ENCODE results near the gene KRTAP1-4.
"Not testable (repeated sequence)": the region's sequence is repeated elsewhere in the genome, so short reads cannot be mapped to it uniquely, and the experiment has no call there.

Gene KRTAP1-4

GRCh38 chr17:41009301-41009760 is 20.7 kb downstream of the KRTAP1-4 start:
- peaks cover 4% of the 10 kb centered on the region for H3K4me1 ChIP-seq (ENCODE audit: insufficient read depth, insufficient read length)
- H3K9ac ChIP-seq (ENCODE audit: insufficient read length, low read depth), result no peak overlapping the region
- no peaks in the 10 kb centered on the region for H3K36me3 ChIP-seq (ENCODE audit: insufficient read depth, insufficient read length, low read length)
- H3K4me3 ChIP-seq (ENCODE audit: insufficient read length, low read depth), result no peak overlapping the region
- H3K9me3 ChIP-seq (ENCODE audit: insufficient read depth, low read length), result no peaks in the 10 kb centered on the region
- peak; percentile 18 for DNase-seq (ENCODE audit: low read depth, low spot score)
- H3K27me3 ChIP-seq (ENCODE audit: insufficient read depth, insufficient read length), result no peaks in the 10 kb centered on the region
- TF ChIP-seq SUZ12 (IDR thresholded peaks at IDR 0.05; ENCODE audit: extremely low read depth, insufficient read depth, insufficient read length) (no peak), YY1 (IDR thresholded peaks at IDR 0.05; ENCODE audit: insufficient read depth, insufficient read length) (no peak), ZNF274 (IDR thresholded peaks at IDR 0.05; ENCODE audit: low read depth, low read length) (no peak)

- H3K27me3 ChIP-seq (ENCODE audit: insufficient read depth, insufficient read length), result no peaks in the 10 kb centered on the region
- H3K9ac ChIP-seq (ENCODE audit: insufficient read length, low read depth), result no peak within 1 kb of the TSS
- no peak for DNase-seq (ENCODE audit: low read depth, low spot score)
- TF ChIP-seq YY1 (IDR thresholded peaks at IDR 0.05; ENCODE audit: insufficient read depth, insufficient read length), result no peak
- no peak for TF ChIP-seq SUZ12 (IDR thresholded peaks at IDR 0.05; ENCODE audit: extremely low read depth, insufficient read depth, insufficient read length)
- no peak for TF ChIP-seq ZNF274 (IDR thresholded peaks at IDR 0.05; ENCODE audit: low read depth, low read length)
- H3K36me3 ChIP-seq (ENCODE audit: insufficient read depth, insufficient read length, low read length), result no peaks in the 10 kb centered on the region
- H3K4me1 ChIP-seq (ENCODE audit: insufficient read depth, insufficient read length), result peaks cover 4% of the 10 kb centered on the region
- H3K9me3 ChIP-seq (ENCODE audit: insufficient read depth, low read length), result no peaks in the 10 kb centered on the region
- no peak within 1 kb of the TSS for H3K4me3 ChIP-seq (ENCODE audit: insufficient read length, low read depth)
Observed at GRCh38 chr17:41008811-41009210, 21.2 kb downstream of the KRTAP1-4 start, which contains the start of gene KRTAP3-1. Gene KRTAP3-1 (minus strand): TSS chr17:41009128. CDS start chr17:41009074, 54 bp downstream.

- DNase-seq (ENCODE audit: low read depth, low spot score), result no peak
- H3K4me1 ChIP-seq (ENCODE audit: insufficient read depth, insufficient read length), result peaks cover 4% of the 10 kb centered on the region
- no peaks in the 10 kb centered on the region for H3K27me3 ChIP-seq (ENCODE audit: insufficient read depth, insufficient read length)
- no peak overlapping the region for H3K9ac ChIP-seq (ENCODE audit: insufficient read length, low read depth)
- H3K4me3 ChIP-seq (ENCODE audit: insufficient read length, low read depth), result no peak overlapping the region
- H3K9me3 ChIP-seq (ENCODE audit: insufficient read depth, low read length), result no peaks in the 10 kb centered on the region
- TF ChIP-seq SUZ12 (IDR thresholded peaks at IDR 0.05; ENCODE audit: extremely low read depth, insufficient read depth, insufficient read length), result no peak
- no peaks in the 10 kb centered on the region for H3K36me3 ChIP-seq (ENCODE audit: insufficient read depth, insufficient read length, low read length)
Observed at GRCh38 chr17:41004397-41004796, 25.6 kb downstream of the KRTAP1-4 start.

- no peaks in the 10 kb centered on the region for H3K9me3 ChIP-seq (ENCODE audit: insufficient read depth, low read length)
- no peaks in the 10 kb centered on the region for H3K36me3 ChIP-seq (ENCODE audit: insufficient read depth, insufficient read length, low read length)
- H3K27me3 ChIP-seq (ENCODE audit: insufficient read depth, insufficient read length), result no peaks in the 10 kb centered on the region
- peaks cover 4% of the 10 kb centered on the region for H3K4me1 ChIP-seq (ENCODE audit: insufficient read depth, insufficient read length)
- no peak for DNase-seq (ENCODE audit: low read depth, low spot score)
- TF ChIP-seq ZNF274 (IDR thresholded peaks at IDR 0.05; ENCODE audit: low read depth, low read length) (no peak), YY1 (IDR thresholded peaks at IDR 0.05; ENCODE audit: insufficient read depth, insufficient read length) (no peak), SUZ12 (IDR thresholded peaks at IDR 0.05; ENCODE audit: extremely low read depth, insufficient read depth, insufficient read length) (no peak)
- H3K9ac ChIP-seq (ENCODE audit: insufficient read length, low read depth), result no peak overlapping the region
- no peak overlapping the region for H3K4me3 ChIP-seq (ENCODE audit: insufficient read length, low read depth)
Observed at GRCh38 chr17:41003926-41004325, 26.1 kb downstream of the KRTAP1-4 start.

GRCh38 chr17:41002814-41003213 is 27.2 kb downstream of the KRTAP1-4 start:
- H3K4me1 ChIP-seq (ENCODE audit: insufficient read depth, insufficient read length), result no peaks in the 10 kb centered on the region
- H3K4me3 ChIP-seq (ENCODE audit: insufficient read length, low read depth), result no peak overlapping the region
- TF ChIP-seq YY1 (IDR thresholded peaks at IDR 0.05; ENCODE audit: insufficient read depth, insufficient read length) (no peak), SUZ12 (IDR thresholded peaks at IDR 0.05; ENCODE audit: extremely low read depth, insufficient read depth, insufficient read length) (no peak), ZNF274 (IDR thresholded peaks at IDR 0.05; ENCODE audit: low read depth, low read length) (no peak)
- no peaks in the 10 kb centered on the region for H3K9me3 ChIP-seq (ENCODE audit: insufficient read depth, low read length)
- H3K27me3 ChIP-seq (ENCODE audit: insufficient read depth, insufficient read length), result no peaks in the 10 kb centered on the region
- H3K9ac ChIP-seq (ENCODE audit: insufficient read length, low read depth), result no peak overlapping the region
- no peak for DNase-seq (ENCODE audit: low read depth, low spot score)
- no peaks in the 10 kb centered on the region for H3K36me3 ChIP-seq (ENCODE audit: insufficient read depth, insufficient read length, low read length)

GRCh38 chr17:41001795-41002194 is 28.2 kb downstream of the KRTAP1-4 start:
- H3K9ac ChIP-seq (ENCODE audit: insufficient read length, low read depth), result no peak overlapping the region
- TF ChIP-seq YY1 (IDR thresholded peaks at IDR 0.05; ENCODE audit: insufficient read depth, insufficient read length), result no peak
- TF ChIP-seq ZNF274 (IDR thresholded peaks at IDR 0.05; ENCODE audit: low read depth, low read length), result no peak
- no peak for TF ChIP-seq SUZ12 (IDR thresholded peaks at IDR 0.05; ENCODE audit: extremely low read depth, insufficient read depth, insufficient read length)
- no peaks in the 10 kb centered on the region for H3K27me3 ChIP-seq (ENCODE audit: insufficient read depth, insufficient read length)
- no peak overlapping the region for H3K4me3 ChIP-seq (ENCODE audit: insufficient read length, low read depth)
- H3K4me1 ChIP-seq (ENCODE audit: insufficient read depth, insufficient read length), result no peaks in the 10 kb centered on the region
- H3K9me3 ChIP-seq (ENCODE audit: insufficient read depth, low read length), result no peaks in the 10 kb centered on the region
- H3K36me3 ChIP-seq (ENCODE audit: insufficient read depth, insufficient read length, low read length), result no peaks in the 10 kb centered on the region
- no peak for DNase-seq (ENCODE audit: low read depth, low spot score)

- not testable (repeated sequence) for H3K9ac ChIP-seq (ENCODE audit: insufficient read length, low read depth); H3K9me3 ChIP-seq (ENCODE audit: insufficient read depth, low read length); H3K4me3 ChIP-seq (ENCODE audit: insufficient read length, low read depth); H3K4me1 ChIP-seq (ENCODE audit: insufficient read depth, insufficient read length); DNase-seq (ENCODE audit: low read depth, low spot score); H3K27me3 ChIP-seq (ENCODE audit: insufficient read depth, insufficient read length); H3K36me3 ChIP-seq (ENCODE audit: insufficient read depth, insufficient read length, low read length)
Observed at GRCh38 chr17:40999563-40999962, 30.4 kb downstream of the KRTAP1-4 start, which contains the start of gene KRTAP3-2. Gene KRTAP3-2 (minus strand): TSS chr17:40999906. CDS start chr17:40999853, 53 bp downstream.

- TF ChIP-seq ZNF274 (IDR thresholded peaks at IDR 0.05; ENCODE audit: low read depth, low read length) (no peak), YY1 (IDR thresholded peaks at IDR 0.05; ENCODE audit: insufficient read depth, insufficient read length) (no peak), SUZ12 (IDR thresholded peaks at IDR 0.05; ENCODE audit: extremely low read depth, insufficient read depth, insufficient read length) (no peak)
- H3K4me3 ChIP-seq (ENCODE audit: insufficient read length, low read depth), result no peak overlapping the region
- no peak for DNase-seq (ENCODE audit: low read depth, low spot score)
Observed at GRCh38 chr17:40997361-40997760, 32.6 kb downstream of the KRTAP1-4 start.

More at GRCh38 chr17:40997361-40997760, 32.6 kb downstream of the KRTAP1-4 start:
- H3K9ac ChIP-seq (ENCODE audit: insufficient read length, low read depth), result no peak overlapping the region
- peaks cover 2% of the 10 kb centered on the region for H3K4me1 ChIP-seq (ENCODE audit: insufficient read depth, insufficient read length)
- H3K9me3 ChIP-seq (ENCODE audit: insufficient read depth, low read length), result no peaks in the 10 kb centered on the region
- H3K27me3 ChIP-seq (ENCODE audit: insufficient read depth, insufficient read length), result no peaks in the 10 kb centered on the region
- no peaks in the 10 kb centered on the region for H3K36me3 ChIP-seq (ENCODE audit: insufficient read depth, insufficient read length, low read length)
